HG03432 (cell line): ENCODE measurements around the gene RREB1.
"Not testable (repeated sequence)": the region's sequence is repeated elsewhere in the genome, so short reads cannot be mapped to it uniquely, and the experiment has no call there.

ENCODE experiments used
- ATAC-seq: cut with Tn5 transposase; IDR thresholded peaks from one replicate; pipeline ENCODE4 v1.9.1; 2021; ENCODE audit warnings: mild to moderate bottlenecking, moderate library complexity; ENCODE audit not compliant: unreplicated experiment

RREB1 gene

GRCh38 chr6:7274525-7274924 lies 166.8 kb downstream of the RREB1 start:
- ATAC-seq: not testable (repeated sequence)

- no peak for ATAC-seq
These were observed 168.4 kb downstream of the RREB1 start for GRCh38 chr6:7276199-7276524.

- no peak for ATAC-seq
These were observed 174.5 kb downstream of the RREB1 start for GRCh38 chr6:7282097-7282906.

GRCh38 chr6:7283676-7284075 lies 175.9 kb downstream of the RREB1 start:
- ATAC-seq: no peak

DNA sequence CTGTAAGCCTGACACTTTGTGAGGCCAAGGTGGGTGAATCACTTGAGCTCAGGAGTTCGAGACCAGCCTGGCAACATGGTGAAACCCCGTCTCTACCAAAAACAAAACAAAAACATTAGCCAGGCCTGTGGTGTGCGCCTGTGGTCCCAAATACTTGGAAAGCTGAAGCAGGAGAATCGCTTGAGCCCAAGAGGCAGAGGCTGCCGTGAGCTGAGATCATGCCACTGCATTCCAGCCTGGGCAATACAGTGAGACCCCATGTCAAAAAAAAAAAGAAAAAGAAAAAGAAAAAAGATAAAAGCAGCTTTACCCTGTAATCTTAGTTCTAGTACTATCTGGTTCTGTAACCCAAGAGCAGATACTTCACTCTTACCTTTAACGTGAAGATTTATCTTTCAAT lies 177.7 kb downstream of the RREB1 start:
- no peak for ATAC-seq

DNA sequence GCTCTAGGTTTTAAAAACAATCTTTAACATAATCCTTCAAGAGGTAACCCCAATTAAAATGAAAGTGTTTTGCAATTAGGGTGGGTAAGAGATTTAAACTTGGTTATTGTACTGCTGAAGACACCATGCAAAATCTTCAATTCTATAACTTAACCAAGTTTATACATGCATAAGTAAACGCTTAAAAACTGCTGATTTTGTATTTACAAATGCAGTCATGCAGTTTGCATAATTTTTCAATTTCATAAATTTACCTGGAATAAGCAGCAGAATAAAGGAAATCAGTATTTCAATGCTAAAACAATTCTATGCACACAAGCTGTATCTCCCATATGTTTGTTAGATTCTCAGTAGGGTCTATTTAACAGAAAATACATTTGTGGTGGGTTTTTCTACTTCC lies 182.3 kb downstream of the RREB1 start:
- ATAC-seq: no peak

DNA sequence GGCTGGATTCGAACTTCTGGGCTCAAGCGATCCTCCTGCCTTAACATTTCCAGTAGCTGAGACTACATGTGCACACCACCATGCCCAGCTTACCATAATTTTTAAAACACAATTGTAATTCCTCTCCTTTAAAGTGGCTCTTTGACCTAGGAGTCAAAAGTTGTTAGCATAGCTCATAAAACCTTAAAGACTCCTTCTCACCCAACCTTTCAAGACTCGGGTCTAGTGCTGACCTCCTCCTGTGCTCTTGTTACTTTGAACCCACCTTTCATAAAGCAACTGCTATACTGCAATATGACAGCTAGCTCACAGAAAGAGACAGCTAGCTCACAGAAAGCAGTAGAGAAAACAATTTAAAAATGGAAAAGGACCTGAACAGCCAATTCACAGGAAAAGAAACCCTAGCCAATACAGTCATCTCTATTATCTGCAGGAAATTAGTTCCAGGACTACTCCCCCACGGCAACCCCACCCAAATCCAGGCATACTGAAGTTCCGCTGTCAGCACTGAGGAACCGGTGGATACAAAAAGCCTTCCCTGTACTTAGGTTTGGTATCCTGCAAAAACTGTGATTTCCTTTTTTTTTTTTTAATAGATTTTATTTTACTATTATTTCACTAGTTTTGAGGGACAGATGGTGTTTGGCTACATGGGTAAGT lies 185.0 kb downstream of the RREB1 start:
- no peak for ATAC-seq

DNA sequence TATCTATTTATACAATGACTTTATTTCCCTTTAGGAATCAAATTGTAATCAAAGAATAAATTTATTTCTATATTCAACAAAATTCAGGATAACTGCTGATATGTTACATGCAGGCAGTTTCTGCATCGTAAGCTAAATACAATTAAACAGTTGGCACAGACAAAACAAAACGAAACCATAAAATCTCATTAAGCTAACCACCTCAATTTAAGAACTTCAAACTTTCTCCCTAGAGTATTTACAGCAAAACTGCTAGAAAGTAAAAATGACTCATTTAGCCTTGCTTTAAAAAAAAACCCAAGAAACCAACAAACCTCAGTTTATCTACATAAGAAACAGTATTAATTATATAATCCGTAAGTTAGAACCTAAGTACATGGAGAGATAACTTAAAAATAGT lies 188.2 kb downstream of the RREB1 start:
- no peak for ATAC-seq

DNA sequence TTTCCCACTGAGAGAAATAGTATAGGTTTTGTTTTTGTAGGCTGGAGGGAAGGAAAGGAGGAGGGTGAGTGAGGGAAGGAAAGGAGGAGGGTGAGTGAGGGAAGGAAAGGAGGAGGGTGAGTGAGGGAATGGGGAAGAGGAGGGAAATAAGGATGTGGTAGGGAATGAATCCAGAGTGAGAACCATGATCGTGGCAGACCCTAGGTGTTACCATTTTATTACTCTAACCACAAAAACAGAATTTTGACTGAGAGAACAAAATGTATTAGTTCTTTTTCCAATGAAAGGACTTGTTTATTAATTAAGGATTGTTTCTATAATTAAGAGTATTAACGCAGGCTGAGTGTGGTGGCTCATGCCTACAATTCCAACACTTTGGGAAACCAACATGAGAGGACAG lies 188.8 kb downstream of the RREB1 start:
- no peak for ATAC-seq

DNA sequence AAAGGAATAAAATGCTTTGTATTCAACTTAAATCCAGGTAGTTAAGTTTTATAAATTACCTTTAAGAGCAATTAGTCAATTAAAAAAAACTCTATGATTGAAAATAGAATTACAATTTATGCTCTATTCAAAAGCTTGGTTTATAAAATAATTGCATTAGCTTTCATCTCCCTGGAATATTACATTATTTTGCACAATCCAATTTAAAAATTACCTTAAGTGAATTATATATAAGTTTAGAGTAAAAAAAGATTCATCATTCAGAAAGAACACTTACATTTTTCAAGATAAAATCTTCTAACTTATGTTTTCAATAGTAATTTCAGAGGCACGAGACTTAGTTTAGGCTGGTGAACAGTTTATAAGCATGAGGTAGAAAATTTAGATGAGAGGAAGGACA lies 190.4 kb downstream of the RREB1 start:
- no peak for ATAC-seq

GRCh38 chr6:7300926-7301325 lies 193.2 kb downstream of the RREB1 start:
- no peak for ATAC-seq
